ENCODE results near the gene CCDC120.
A peak's percentile ranks its signal among the peaks of the same experiment; 100 is the strongest.

The CCDC120 gene

DNA sequence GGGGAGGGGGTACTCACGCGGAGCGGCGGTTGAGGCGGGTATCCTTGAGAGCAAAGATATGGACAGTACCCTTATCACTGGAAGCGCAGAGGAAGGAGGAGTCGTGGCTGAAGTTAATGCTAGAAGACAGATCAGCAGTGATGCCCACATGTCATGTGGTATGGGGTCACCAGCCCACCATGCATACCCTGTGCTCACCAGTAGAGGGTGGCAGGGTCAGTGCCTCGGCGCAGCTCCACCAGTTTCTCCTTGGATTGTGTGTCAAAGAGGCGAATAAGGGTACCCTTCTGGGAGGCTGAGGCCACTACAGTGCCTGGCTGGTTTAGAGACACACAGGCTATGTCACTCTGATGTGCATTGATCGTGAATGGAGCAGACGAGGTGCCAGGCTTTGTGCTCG is 16.5 kb downstream of the CCDC120 start:
- TF ChIP-seq, protein P1, sequence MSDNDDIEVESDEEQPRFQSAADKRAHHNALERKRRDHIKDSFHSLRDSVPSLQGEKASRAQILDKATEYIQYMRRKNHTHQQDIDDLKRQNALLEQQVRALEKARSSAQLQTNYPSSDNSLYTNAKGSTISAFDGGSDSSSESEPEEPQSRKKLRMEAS (IDR thresholded peaks at IDR 0.05): no peak
- no peak for TF ChIP-seq RAD21 (IDR thresholded peaks at IDR 0.05; ENCODE audit: low read depth)
- no peak for TF ChIP-seq TAF1 (IDR thresholded peaks at IDR 0.05; ENCODE audit: low read depth)
- TF ChIP-seq EP300 (IDR thresholded peaks at IDR 0.05; ENCODE audit: borderline replicate concordance): no peak
- no peak for TF ChIP-seq NFIC (IDR thresholded peaks at IDR 0.05)
- TF ChIP-seq, protein P2, sequence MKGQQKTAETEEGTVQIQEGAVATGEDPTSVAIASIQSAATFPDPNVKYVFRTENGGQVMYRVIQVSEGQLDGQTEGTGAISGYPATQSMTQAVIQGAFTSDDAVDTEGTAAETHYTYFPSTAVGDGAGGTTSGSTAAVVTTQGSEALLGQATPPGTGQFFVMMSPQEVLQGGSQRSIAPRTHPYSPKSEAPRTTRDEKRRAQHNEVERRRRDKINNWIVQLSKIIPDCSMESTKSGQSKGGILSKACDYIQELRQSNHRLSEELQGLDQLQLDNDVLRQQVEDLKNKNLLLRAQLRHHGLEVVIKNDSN (IDR thresholded peaks at IDR 0.05): no peak
- TF ChIP-seq EGR1 (IDR thresholded peaks at IDR 0.05): no peak
- no peak for TF ChIP-seq TCF12 (IDR thresholded peaks at IDR 0.05; ENCODE audit: low read depth)
- no peak for TF ChIP-seq CREB1 (IDR thresholded peaks at IDR 0.05; ENCODE audit: low read depth)
- TF ChIP-seq TEAD4 (IDR thresholded peaks at IDR 0.05): no peak
- no peak for TF ChIP-seq CEBPB (IDR thresholded peaks at IDR 0.05)
- no peak for TF ChIP-seq ZBTB7A (IDR thresholded peaks at IDR 0.05; ENCODE audit: low read depth)
- no peak for TF ChIP-seq YY1 (IDR thresholded peaks at IDR 0.05; ENCODE audit: low read depth)
- TF ChIP-seq, protein P3, sequence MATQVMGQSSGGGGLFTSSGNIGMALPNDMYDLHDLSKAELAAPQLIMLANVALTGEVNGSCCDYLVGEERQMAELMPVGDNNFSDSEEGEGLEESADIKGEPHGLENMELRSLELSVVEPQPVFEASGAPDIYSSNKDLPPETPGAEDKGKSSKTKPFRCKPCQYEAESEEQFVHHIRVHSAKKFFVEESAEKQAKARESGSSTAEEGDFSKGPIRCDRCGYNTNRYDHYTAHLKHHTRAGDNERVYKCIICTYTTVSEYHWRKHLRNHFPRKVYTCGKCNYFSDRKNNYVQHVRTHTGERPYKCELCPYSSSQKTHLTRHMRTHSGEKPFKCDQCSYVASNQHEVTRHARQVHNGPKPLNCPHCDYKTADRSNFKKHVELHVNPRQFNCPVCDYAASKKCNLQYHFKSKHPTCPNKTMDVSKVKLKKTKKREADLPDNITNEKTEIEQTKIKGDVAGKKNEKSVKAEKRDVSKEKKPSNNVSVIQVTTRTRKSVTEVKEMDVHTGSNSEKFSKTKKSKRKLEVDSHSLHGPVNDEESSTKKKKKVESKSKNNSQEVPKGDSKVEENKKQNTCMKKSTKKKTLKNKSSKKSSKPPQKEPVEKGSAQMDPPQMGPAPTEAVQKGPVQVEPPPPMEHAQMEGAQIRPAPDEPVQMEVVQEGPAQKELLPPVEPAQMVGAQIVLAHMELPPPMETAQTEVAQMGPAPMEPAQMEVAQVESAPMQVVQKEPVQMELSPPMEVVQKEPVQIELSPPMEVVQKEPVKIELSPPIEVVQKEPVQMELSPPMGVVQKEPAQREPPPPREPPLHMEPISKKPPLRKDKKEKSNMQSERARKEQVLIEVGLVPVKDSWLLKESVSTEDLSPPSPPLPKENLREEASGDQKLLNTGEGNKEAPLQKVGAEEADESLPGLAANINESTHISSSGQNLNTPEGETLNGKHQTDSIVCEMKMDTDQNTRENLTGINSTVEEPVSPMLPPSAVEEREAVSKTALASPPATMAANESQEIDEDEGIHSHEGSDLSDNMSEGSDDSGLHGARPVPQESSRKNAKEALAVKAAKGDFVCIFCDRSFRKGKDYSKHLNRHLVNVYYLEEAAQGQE (IDR thresholded peaks at IDR 0.05; ENCODE audit: low read depth): no peak
- no peak for TF ChIP-seq FOXM1 (IDR thresholded peaks at IDR 0.05; ENCODE audit: borderline replicate concordance, low read depth)

DNA sequence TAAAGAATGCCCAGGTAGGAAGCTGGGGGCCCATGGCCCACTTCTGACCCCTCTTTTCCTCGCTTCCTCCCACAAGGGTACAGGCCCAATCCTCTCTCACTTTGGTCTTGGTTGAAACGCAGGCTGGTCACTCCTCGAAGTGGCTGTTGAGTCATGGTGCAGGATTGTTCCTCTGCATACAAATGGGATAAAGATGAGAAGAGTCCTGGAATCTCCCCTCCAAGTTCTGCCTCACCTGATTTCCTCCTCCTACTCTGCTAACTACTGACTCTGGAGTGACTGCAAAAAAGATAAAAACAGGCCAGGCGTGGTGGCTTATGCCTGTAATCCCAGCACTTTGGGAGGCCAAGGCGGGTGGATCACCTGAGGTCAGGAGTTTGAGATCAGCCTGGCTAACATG is 19.1 kb downstream of the CCDC120 start:
- TF ChIP-seq, protein P1 (IDR thresholded peaks at IDR 0.05): no peak
- TF ChIP-seq, protein P2 (IDR thresholded peaks at IDR 0.05): no peak
- TF ChIP-seq EP300 (IDR thresholded peaks at IDR 0.05; ENCODE audit: borderline replicate concordance) (no peak), YY1 (IDR thresholded peaks at IDR 0.05; ENCODE audit: low read depth) (no peak), TCF12 (IDR thresholded peaks at IDR 0.05; ENCODE audit: low read depth) (no peak), ZBTB7A (IDR thresholded peaks at IDR 0.05; ENCODE audit: low read depth) (no peak), NFIC (IDR thresholded peaks at IDR 0.05) (no peak), TEAD4 (IDR thresholded peaks at IDR 0.05) (no peak), CREB1 (IDR thresholded peaks at IDR 0.05; ENCODE audit: low read depth) (no peak), TAF1 (IDR thresholded peaks at IDR 0.05; ENCODE audit: low read depth) (no peak), EGR1 (IDR thresholded peaks at IDR 0.05) (no peak), CEBPB (IDR thresholded peaks at IDR 0.05) (no peak), FOXM1 (IDR thresholded peaks at IDR 0.05; ENCODE audit: borderline replicate concordance, low read depth) (no peak), RAD21 (IDR thresholded peaks at IDR 0.05; ENCODE audit: low read depth) (no peak)
- TF ChIP-seq, protein P3 (IDR thresholded peaks at IDR 0.05; ENCODE audit: low read depth): no peak

DNA sequence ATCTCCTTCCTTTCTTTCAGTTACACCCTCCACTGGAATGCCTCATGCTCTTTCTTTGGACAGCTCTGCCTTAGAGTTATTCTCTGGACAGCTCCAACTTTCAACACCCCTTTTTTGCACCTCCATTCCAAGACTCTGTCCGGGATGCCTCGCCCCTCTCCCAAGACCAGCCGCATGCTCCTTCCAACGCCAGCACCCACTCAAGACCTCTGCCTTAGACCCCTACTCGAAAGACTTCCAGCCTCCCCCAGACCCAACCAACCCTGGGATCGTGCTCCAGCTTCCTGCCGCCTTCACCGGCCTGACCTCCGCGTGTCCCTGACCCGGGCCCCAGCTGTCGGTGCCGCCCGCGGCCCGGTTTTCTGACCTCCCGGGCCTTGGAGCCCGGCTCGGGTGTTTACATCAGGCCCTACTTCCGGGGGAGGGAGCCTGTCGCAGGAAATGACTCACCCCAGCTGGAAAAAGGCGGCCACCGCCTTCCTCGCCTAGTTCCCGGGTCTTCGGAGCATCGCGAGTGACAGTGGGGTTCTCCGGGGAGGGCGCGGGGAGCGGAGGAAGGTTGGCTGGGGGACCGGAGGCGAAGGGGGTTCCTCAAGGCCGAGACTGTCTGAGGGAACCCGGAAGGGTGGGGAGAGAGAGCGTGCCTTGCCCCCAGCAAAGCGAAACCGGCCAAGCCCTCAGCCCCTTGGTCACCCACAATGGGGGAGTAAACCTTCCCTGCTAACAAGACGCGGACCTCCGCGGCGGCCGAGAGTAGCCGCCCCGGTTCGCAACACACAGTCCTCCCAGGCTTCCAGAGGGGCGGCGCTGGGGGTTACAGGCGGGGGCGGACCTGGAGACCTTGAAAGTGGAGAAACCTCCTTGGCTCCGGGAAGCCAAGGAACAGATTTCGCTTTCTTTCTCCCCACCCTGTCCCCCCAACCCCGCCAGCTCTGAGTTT is 21.0 kb downstream of the CCDC120 start, which contains the start of gene WDR45:
Gene WDR45, minus strand, starts transcription at position 399 of the 940 bp plus-strand sequence. CDS start 1,792 bp downstream, outside the sequence.
- no peak for TF ChIP-seq TAF1 (IDR thresholded peaks at IDR 0.05; ENCODE audit: low read depth)
- TF ChIP-seq, protein P3 (IDR thresholded peaks at IDR 0.05; ENCODE audit: low read depth): 0 out of 2 replicates have a peak, but pooled peaks have one; percentile 29
- TF ChIP-seq, protein P1 (IDR thresholded peaks at IDR 0.05): peak; percentile 86
